ENCODE results near the gene SLC51B. TPM values are rescaled to one million over a fixed set of nuclear protein-coding genes. Genes with fewer than 3 reads are reported as not detected.

The SLC51B gene
- total and polyA plus RNA-seq, 9 of the 15 experiments (the other 6 are each of a cell fraction or from before 2014, with no cell fraction given), result not detected

GRCh38 chr15:65054333-65055200, 9.4 kb downstream of the SLC51B start:
- H3K4me3 ChIP-seq, result no peak overlapping the region
- ATAC-seq (peak; percentile 92), FAIRE-seq (peak; percentile 91), DNase-seq (ENCODE audit: extremely low read depth in 1 of 4, low spot score in 3 of 4) (peak; percentile 76 to 81 (median 80))
- H4K20me1 ChIP-seq (replicated peaks; ENCODE audit: control insufficient read depth, insufficient read depth, low read length), result no peaks in the 10 kb centered on the region; the same call in 1 of the 2 replicates
- no peaks in the 10 kb centered on the region for H3K9me1 ChIP-seq (ENCODE audit: control insufficient read depth, insufficient read depth, low read length)
- no peaks in the 10 kb centered on the region for H3K9me3 ChIP-seq (replicated peaks; ENCODE audit: control insufficient read depth, insufficient read depth, low read depth, low read length)
- in situ Hi-C loops (cut with MboI), result loop anchor here (10.0 kb wide), 2 partner anchors 240 to 330 kb away; partner anchors contain the start of gene RNU5A-1
- no peaks in the 10 kb centered on the region for H3K79me2 ChIP-seq (ENCODE audit: control insufficient read depth, insufficient read depth, low read length)
- H3K27me3 ChIP-seq (ENCODE audit: control insufficient read depth in 2 of 2, insufficient read depth in 2 of 2, low read length in 2 of 2), result peaks cover 0 to 16% of the 10 kb centered on the region in 2 experiments; a peak in 3 of 5 replicates
- intact Hi-C loops (cut with micrococcal nuclease), result loop anchor here (1.0 to 5.0 kb wide), 4 partner anchors 32 to 248 kb away; partner anchors contain the start of genes CLPX and RNU5B-1
- WGBS (ENCODE audit: insufficient coverage, low coverage, missing lambda C conversion rate), result 37% methylated on average over 19 of the region's 26 CpGs
- H3K36me3 ChIP-seq (ENCODE audit: control insufficient read depth, insufficient read depth, low read length), result no peaks in the 10 kb centered on the region
- H3K4me2 ChIP-seq (ENCODE audit: insufficient read depth, low read length), result no peak overlapping the region
- H2AFZ ChIP-seq (ENCODE audit: low read depth, low read length), result no peak overlapping the region
- BruUV-seq (replicated peaks), result no TSS peak
- ChIA-PET POLR2A (interaction anchor here (0.6 to 1.4 kb wide), 3 partner anchors 10 to 345 kb away, joined by 3 to 7 read pairs (median 3); partner anchors contain the start of genes RNU5B-1 and SLC51B), CTCF (ENCODE audit: low intra/inter-chr PET ratio) (interaction anchor here (0.5 to 2.1 kb wide), 11 partner anchors 21 to 334 kb away, joined by 3 to 11 read pairs (median 4); partner anchors contain the start of gene RNU5B-1)
- peaks cover 5 to 11% of the 10 kb centered on the region in 2 experiments; a peak in 3 of 5 replicates for H3K4me1 ChIP-seq (replicated peaks in 1 of 2; ENCODE audit: control insufficient read depth in 2 of 2, insufficient read depth in 2 of 2, low read length in 2 of 2)
- H3K27ac ChIP-seq (ENCODE audit: extremely low read depth, low read depth, low read length), result no peak overlapping the region
- no peak overlapping the region for H3K9ac ChIP-seq (ENCODE audit: insufficient read depth in 1 of 2, low read depth in 2 of 2, low read length in 2 of 2)
- no peak for TF ChIP-seq ZFPM2 (CRISPR knock-in tag; IDR thresholded peaks at IDR 0.05)
- TF ChIP-seq TAF15 (IDR thresholded peaks at IDR 0.05; ENCODE audit: low read depth, low read length), result no peak
- TF ChIP-seq RBM22 (IDR thresholded peaks at IDR 0.05; ENCODE audit: low read depth, low read length, poor library complexity, severe bottlenecking), result no peak
- no peak for TF ChIP-seq HNRNPL (IDR thresholded peaks at IDR 0.05; ENCODE audit: low read depth, low read length)
- TF ChIP-seq TAF9B (IDR thresholded peaks at IDR 0.05; ENCODE audit: partially characterized antibody), result no peak
- TF ChIP-seq CREM (IDR thresholded peaks at IDR 0.05; ENCODE audit: low read depth), result 0 out of 2 replicates have a peak, but pooled peaks have one; percentile 46
- TF ChIP-seq SRSF1 (IDR thresholded peaks at IDR 0.05; ENCODE audit: low read depth, low read length), result no peak
- no peak for TF ChIP-seq E4F1 (CRISPR knock-in tag; IDR thresholded peaks at IDR 0.05; ENCODE audit: borderline replicate concordance)
- no peak for TF ChIP-seq MCM5 (IDR thresholded peaks at IDR 0.05; ENCODE audit: low read depth)
- TF ChIP-seq NONO (IDR thresholded peaks at IDR 0.05; ENCODE audit: low read depth in 2 of 2, low read length in 1 of 2), result no peak
- TF ChIP-seq KLF16 (IDR thresholded peaks at IDR 0.05), result 0 out of 2 replicates have a peak, but pooled peaks have one; percentile 13
- TF ChIP-seq ETV1 (tag; conservative IDR thresholded peaks at IDR 0.05; ENCODE audit: low read depth), result no peak
- TF ChIP-seq GABPA (tag; conservative IDR thresholded peaks at IDR 0.05; ENCODE audit: low read depth), result no peak
- no peak for TF ChIP-seq CBX5 (IDR thresholded peaks at IDR 0.05; ENCODE audit: borderline replicate concordance, low read depth)
- TF ChIP-seq RUNX1 (IDR thresholded peaks at IDR 0.05; ENCODE audit: low read depth), result no peak
- TF ChIP-seq PKNOX1 (IDR thresholded peaks at IDR 0.05), result peak; percentile 78
